ENCODE data around the gene RAPSN. TPM values are rescaled to one million over a fixed set of nuclear protein-coding genes. Genes with fewer than 3 reads are reported as not detected.

Gene RAPSN
- total RNA-seq, 1 experiment from 2014 or later: not detected

- H3K27ac ChIP-seq (ENCODE audit: low read length): no peak overlapping the region
- H3K4me2 ChIP-seq (ENCODE audit: low read length): no peak overlapping the region
- no peaks in the 10 kb centered on the region for H3K36me3 ChIP-seq (ENCODE audit: low read depth, low read length)
- TF ChIP-seq EZH2phosphoT487 (IDR thresholded peaks at IDR 0.05; ENCODE audit: borderline replicate concordance, low read length) (no peak), CTCF (conservative IDR thresholded peaks at IDR 0.05; ENCODE audit: low read depth, low read length) (no peak)
- H3K4me1 ChIP-seq (ENCODE audit: insufficient read depth, low read length): no peaks in the 10 kb centered on the region
- no peak for DNase-seq
- POLR2A ChIA-PET (ENCODE audit: unreplicated experiment): no interaction called here
- CTCF ChIA-PET: no interaction called here
- no TSS peak for BruUV-seq (replicated peaks)
- no peaks in the 10 kb centered on the region for H3K9me3 ChIP-seq (ENCODE audit: low read length)
- intact Hi-C loops (cut with micrococcal nuclease): no loop called here
- no peak overlapping the region for H3K9ac ChIP-seq (ENCODE audit: low read length)
- no peaks in the 10 kb centered on the region for H3K9me2 ChIP-seq (replicated peaks; ENCODE audit: low read length)
- no peak overlapping the region for H3K4me3 ChIP-seq (ENCODE audit: low read length)
- H2AFZ ChIP-seq (ENCODE audit: low read length): no peak overlapping the region
- H3F3A ChIP-seq (ENCODE audit: low read length, unreplicated experiment): no peaks in the 10 kb centered on the region
- H3K79me2 ChIP-seq (ENCODE audit: low read length): no peaks in the 10 kb centered on the region
- H4K20me1 ChIP-seq (ENCODE audit: low read length): no peaks in the 10 kb centered on the region
- H3K27me3 ChIP-seq (ENCODE audit: low read length): no peaks in the 10 kb centered on the region
- ATAC-seq: no peak
These were observed 2.1 kb downstream of the RAPSN start for GRCh38 chr11:47446833-47447232.

- intact Hi-C loops (cut with micrococcal nuclease): no loop called here
- ChIA-PET CTCF (no interaction called here), POLR2A (ENCODE audit: unreplicated experiment) (no interaction called here)
- Histone ChIP-seq H3K27ac (ENCODE audit: low read length) (no peak overlapping the region), H3K27me3 (ENCODE audit: low read length) (no peaks in the 10 kb centered on the region), H3F3A (ENCODE audit: low read length, unreplicated experiment) (no peaks in the 10 kb centered on the region), H3K79me2 (ENCODE audit: low read length) (no peaks in the 10 kb centered on the region), H3K9me2 (replicated peaks; ENCODE audit: low read length) (no peaks in the 10 kb centered on the region), H3K9me3 (ENCODE audit: low read length) (no peaks in the 10 kb centered on the region), H3K4me1 (ENCODE audit: insufficient read depth, low read length) (no peaks in the 10 kb centered on the region), H2AFZ (ENCODE audit: low read length) (no peak overlapping the region), H3K4me3 (ENCODE audit: low read length) (no peak overlapping the region), H3K9ac (ENCODE audit: low read length) (no peak overlapping the region), H3K4me2 (ENCODE audit: low read length) (no peak overlapping the region), H3K36me3 (ENCODE audit: low read depth, low read length) (no peaks in the 10 kb centered on the region), H4K20me1 (ENCODE audit: low read length) (no peaks in the 10 kb centered on the region)
- ATAC-seq (no peak), DNase-seq (no peak)
- no TSS peak for BruUV-seq (replicated peaks)
- TF ChIP-seq EZH2 (IDR thresholded peaks at IDR 0.05; ENCODE audit: low read length, unreplicated experiment) (no peak), CTCF (conservative IDR thresholded peaks at IDR 0.05; ENCODE audit: low read depth, low read length) (no peak), EZH2phosphoT487 (IDR thresholded peaks at IDR 0.05; ENCODE audit: borderline replicate concordance, low read length) (no peak)
These were observed 3.1 kb downstream of the RAPSN start for GRCh38 chr11:47445840-47446239.

- H3K4me1 ChIP-seq (ENCODE audit: insufficient read depth, low read length): no peaks in the 10 kb centered on the region
- H3K9me2 ChIP-seq (replicated peaks; ENCODE audit: low read length): no peaks in the 10 kb centered on the region
- POLR2A ChIA-PET (ENCODE audit: unreplicated experiment): interaction anchor here (0.6 kb wide), 1 partner anchor 1507 kb away, joined by 5 read pairs; no protein-coding TSS in a partner anchor
- H3K4me2 ChIP-seq (ENCODE audit: low read length): no peak overlapping the region
- H3K27me3 ChIP-seq (ENCODE audit: low read length): no peaks in the 10 kb centered on the region
- H4K20me1 ChIP-seq (ENCODE audit: low read length): no peaks in the 10 kb centered on the region
- no peak overlapping the region for H2AFZ ChIP-seq (ENCODE audit: low read length)
- BruUV-seq (replicated peaks): no TSS peak
- ATAC-seq (no peak), DNase-seq (no peak)
- H3K79me2 ChIP-seq (ENCODE audit: low read length): no peaks in the 10 kb centered on the region
- H3K9ac ChIP-seq (ENCODE audit: low read length): no peak overlapping the region
- CTCF ChIA-PET: interaction anchor here (0.6 kb wide), 1 partner anchor 1145 kb away, joined by 4 read pairs; no protein-coding TSS in a partner anchor
- no peaks in the 10 kb centered on the region for H3F3A ChIP-seq (ENCODE audit: low read length, unreplicated experiment)
- H3K4me3 ChIP-seq (ENCODE audit: low read length): no peak overlapping the region
- intact Hi-C loops (cut with micrococcal nuclease): no loop called here
- no peak overlapping the region for H3K27ac ChIP-seq (ENCODE audit: low read length)
- TF ChIP-seq EZH2 (IDR thresholded peaks at IDR 0.05; ENCODE audit: low read length, unreplicated experiment) (no peak), CTCF (conservative IDR thresholded peaks at IDR 0.05; ENCODE audit: low read depth, low read length) (no peak), EZH2phosphoT487 (IDR thresholded peaks at IDR 0.05; ENCODE audit: borderline replicate concordance, low read length) (no peak)
- no peaks in the 10 kb centered on the region for H3K36me3 ChIP-seq (ENCODE audit: low read depth, low read length)
- H3K9me3 ChIP-seq (ENCODE audit: low read length): no peaks in the 10 kb centered on the region
These were observed 5.1 kb downstream of the RAPSN start for GRCh38 chr11:47443817-47444216.
